HG02938 (cell line): Measurements from ENCODE around the gene HYPK.
"Not testable (repeated sequence)": the region's sequence is repeated elsewhere in the genome, so short reads cannot be mapped to it uniquely, and the experiment has no call there.

Source experiments
- ATAC-seq: cut with Tn5 transposase; IDR thresholded peaks from one replicate; pipeline ENCODE4 v1.9.1; 2021; ENCODE audit warnings: mild to moderate bottlenecking, moderate library complexity; ENCODE audit not compliant: unreplicated experiment

The HYPK gene

DNA sequence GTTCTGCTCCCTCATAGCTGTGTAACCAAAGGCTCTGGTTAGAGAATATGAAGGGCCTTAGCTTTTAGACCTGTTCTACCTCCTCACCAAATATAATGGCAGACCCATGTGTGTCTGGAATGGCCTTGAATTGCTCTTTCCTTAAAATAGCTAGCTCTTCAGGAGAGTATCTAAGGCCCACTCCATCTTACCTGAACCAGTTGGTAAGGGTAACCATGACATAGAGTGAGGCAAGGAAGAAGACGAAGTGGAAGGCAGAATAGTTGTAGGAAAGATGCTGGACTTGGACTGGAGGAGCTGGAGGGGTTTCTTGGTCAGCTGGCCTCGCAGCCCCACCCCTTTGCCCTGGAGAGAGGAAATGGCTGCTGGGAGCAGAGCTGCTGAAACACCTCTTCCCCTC is 5.2 kb upstream of the HYPK start:
- ATAC-seq, result no peak

DNA sequence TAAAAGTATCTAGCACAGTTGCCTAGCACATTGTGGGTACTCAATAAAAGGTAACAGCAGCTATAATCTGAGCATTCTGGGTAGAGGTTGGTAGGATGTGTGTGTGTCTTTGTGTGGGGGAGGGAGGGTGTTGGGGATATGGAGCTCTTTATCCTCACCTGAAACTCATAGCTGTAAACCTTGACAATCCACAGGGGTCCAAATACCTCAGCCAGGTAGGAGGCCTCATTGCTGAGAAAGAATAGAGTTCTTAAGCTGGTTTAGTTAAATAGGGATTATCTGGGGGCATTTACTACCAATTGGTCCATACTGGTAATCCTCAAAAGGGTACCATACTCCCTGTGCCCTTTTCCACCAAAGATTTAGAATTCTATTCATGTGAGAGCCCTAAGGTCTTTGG is 4.4 kb upstream of the HYPK start:
- no peak for ATAC-seq

DNA sequence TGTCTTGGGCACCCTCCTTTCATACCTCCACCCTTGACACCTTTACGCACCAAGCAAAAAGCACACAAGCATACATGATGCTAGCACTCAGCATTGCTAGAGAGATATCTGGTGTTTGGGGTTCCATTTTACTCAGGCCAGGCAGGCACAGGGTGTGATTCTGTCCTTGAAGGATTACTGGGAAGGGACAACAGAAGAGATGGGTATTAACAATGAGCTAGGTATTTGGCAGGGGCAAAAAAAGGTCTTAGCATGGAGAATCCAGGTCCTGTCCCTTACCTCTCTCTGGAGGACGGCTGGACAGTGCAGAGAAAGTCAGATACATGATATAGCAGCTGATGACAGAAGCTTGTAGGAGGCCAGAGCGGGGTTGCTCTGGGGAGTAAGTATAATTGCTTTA is 3.8 kb upstream of the HYPK start:
- ATAC-seq, result no peak

DNA sequence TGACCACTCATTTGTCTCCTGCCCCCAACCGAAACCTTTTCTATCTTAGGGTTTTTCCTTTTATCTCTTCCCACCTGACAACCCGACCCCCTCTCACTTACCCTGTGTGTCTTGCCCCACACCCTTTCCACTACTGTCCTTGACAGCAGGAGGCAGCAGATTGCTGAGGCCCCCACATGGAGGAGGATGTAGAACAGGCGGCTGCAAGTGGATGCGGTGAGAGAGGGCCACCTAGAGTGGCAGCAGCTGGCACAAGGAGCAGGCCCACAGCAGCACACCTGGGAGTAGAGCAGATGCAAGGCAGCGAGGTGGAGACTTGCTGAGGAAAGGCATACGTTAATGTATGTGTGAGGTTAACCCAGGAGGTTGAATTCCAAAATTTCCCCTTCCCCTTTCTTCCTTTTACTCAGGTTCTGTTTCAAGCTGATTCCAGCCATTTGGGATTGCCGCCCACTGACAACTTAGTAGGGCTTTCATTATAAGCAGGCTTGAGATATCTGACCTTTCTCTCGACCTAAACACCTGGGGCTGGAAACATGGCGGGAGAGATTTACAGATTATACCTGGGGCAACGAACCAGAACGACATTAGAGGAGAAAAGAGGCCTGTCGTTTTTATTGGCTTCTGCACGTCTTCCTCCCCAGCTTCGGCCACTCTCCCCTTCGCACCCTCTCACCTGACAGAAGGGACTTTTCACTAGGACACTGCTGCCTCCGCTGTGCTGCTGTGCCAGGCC is 1.0 kb upstream of the HYPK start:
- ATAC-seq, result no peak

DNA sequence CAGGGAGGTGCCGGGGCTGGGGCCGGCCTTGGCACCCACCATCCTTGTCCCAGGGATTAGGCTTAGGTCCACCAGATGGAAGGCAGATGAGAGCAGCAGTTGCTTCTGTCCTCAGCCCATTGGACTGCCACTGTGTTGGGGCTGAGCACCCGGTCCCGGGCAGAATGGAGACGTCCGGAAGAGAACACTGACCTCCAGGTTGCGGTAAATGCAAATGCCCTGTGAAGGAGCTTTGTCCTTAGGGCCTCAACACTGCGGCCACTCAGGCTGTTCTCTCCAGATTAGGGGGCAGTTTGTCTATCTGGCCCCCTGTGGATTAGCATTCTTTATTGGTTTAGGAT is 484 bp upstream of the HYPK start, which contains the start of gene SERINC4:
Gene SERINC4, minus strand, starts transcription at position 276 of the 341 bp plus-strand sequence. Its CDS starts 234 bp downstream, at position 42.
- ATAC-seq, result no peak

DNA sequence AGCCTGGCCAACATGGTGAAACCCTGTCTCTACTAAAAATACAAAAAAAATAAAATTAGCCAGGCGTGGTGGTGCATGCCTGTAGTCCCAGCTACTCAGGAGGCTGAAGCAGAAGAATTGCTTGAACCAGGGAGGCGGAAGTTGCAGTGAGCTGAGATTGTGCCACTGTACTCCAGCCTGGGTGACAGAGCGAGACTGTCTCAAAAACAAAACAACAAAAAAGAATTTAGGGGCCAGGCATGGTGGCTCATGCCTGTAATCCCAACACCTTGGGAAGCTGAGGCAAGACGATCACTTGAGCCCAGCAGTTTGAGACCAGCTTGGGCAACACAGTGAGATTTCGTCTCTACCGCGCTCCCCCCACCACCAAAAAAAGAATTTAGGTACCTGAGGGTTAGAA is 2.3 kb downstream of the HYPK start:
- not testable (repeated sequence) for ATAC-seq

DNA sequence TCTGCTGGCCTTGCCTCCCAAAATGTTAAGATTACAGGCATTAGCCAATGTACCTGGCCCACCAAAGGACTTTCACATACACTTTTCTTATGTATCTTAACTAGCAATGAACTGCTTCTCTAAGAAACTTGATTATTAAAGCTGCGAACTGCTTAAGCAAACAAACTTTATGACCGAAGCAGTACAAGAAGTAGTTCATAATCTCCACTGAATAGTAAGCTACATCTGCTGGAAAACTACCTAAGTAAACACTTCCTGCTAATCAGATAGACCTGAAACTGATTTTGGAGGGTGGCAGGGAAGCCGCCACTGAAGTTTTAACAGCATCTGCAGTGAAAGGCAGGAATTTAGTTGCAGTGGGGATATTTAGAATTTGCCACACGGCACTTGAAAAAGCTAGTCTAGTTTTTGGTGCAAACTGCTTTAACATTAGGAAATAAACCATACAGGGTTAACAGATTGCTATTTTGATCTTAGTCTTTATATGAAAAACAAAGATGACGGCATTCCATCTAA is 8.1 kb downstream of the HYPK start:
- ATAC-seq, result no peak

DNA sequence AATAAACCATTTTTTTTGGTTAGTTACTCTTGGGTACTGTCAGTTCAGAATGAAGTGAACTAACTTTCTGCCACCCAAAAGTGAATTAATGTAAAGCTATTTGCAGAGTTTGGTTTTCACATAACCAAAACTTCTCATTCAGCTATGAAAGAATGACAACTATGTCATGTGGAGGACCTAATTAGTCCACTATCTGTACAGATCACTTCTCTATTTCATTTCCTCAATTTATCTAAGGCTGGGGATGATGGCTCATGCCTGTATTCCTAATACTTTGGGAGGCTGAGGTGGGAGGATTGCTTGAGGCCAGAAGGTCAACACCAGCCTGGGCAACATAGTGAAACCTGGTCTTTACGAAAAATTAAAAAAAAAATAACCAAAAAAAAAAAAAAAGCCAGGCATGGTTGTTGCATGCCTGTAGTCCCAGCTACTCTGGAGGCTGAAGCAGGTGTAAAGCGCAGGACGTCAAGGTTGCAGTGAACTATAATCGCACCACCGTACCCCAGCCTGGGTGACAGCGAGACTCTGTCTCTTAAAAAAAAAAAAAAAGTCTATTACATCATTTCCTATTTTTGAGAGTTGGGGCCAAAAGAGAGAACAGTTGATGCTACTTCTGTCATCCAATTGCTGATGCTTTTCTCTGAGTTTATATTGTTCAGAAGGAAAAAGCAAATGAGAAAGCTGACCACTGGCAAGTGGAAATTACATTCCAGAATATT is 8.7 kb downstream of the HYPK start:
- ATAC-seq, result peak; percentile 65

DNA sequence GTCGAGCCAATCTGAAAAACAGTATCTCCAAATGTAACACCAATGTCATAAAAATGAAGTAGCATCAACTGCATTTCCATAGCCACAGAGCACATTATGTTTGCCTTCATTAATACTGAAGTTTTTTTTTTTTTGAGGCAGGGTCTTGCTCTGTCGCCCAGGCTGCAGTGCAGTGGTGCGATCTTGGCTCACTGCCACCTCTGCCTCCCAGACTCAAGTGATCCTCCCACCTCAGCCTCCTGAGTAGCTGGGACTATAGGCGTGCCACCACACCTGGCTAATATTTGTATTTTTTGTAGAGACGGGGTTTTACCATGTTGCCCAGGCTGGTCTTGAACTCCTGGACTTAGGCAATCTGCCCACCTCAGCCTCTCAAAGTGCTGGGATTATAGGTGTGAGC is 14.7 kb downstream of the HYPK start:
- not testable (repeated sequence) for ATAC-seq

DNA sequence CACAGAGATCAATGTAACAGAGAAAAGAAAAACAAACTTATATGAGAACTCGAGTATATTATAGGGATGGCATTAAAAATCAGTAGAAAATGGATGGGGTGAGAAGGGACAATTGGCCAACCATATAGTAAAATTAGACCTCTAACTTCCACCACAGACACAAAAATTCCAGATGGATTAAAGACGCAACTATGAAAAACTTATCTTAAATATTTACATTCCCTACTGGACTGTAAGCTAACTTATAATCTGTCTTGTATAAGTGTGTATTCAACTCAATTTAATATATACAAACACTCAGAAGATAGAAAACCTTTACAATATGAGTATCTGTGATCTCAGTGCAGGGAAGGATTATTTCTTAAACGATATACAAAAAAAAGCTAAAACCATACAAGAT is 21.1 kb downstream of the HYPK start:
- ATAC-seq, result no peak

DNA sequence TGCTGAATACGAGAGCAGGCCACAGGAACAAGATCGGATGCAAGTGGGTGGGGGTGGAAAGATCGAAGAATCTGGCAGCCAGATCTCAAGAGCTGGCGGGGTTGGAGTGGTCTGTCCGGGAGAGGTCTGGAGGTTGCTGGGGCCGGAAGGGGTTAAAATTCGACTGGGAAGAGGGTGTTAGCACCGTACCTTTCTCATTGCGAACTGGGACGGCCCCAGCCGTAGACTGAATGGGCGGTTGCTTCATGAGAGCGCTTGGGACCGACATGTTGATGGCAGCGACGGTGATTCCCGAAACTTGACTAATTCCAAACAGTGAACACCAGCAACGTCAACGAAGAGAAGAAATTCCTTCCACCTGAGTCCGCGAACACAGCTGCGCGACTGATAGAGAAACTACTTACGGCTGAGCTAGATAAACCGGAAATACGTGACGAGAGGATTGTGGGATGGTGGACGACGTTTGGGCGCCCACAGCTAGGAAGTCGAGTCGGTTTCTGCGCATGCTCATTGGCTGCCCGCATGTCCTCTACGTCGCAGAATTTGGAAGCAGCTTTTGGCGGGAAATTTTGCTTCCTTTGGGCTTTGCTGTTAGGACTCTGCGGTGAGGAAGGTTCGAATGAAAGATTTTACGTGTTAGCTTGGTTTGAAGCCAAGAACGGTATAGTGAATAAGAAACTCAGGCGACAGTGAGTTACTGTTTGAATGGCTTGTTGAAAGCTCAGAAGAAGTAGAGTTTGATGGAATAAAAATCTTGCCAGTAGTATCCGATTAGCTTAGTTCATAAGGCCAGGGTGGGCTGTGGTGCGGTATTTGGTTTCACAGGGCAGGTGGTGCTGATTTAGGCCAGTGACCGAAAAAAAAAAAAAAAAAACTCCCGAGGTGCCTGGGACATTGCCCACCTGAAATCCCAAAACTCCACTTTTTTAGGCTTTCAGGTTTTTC is 24.2 kb downstream of the HYPK start, which contains the start of gene MFAP1:
Gene MFAP1, minus strand, starts transcription at position 389 of the 945 bp plus-strand sequence. Its CDS starts 121 bp downstream, at position 268.
- peak; percentile 73 for ATAC-seq

DNA sequence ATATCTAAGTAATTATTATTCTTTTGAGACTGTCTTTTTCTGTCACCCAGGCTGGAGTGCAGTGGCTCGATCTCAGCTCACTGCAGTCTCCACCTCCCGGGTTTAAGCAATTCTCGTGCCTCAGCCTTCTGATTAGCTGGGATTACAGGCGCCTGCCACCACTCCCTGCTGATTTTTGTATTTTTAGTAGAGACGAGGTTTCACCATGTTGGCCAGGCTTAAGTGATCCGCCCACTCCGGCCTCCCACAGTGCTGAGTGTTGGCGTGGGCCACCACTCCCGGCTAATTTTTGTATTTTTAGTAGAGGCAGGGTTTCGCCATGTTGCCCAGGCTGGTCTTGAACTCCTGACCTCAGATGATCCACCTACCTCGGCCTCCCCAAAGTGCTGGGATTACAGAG is 24.9 kb downstream of the HYPK start:
- ATAC-seq, result not testable (repeated sequence)

DNA sequence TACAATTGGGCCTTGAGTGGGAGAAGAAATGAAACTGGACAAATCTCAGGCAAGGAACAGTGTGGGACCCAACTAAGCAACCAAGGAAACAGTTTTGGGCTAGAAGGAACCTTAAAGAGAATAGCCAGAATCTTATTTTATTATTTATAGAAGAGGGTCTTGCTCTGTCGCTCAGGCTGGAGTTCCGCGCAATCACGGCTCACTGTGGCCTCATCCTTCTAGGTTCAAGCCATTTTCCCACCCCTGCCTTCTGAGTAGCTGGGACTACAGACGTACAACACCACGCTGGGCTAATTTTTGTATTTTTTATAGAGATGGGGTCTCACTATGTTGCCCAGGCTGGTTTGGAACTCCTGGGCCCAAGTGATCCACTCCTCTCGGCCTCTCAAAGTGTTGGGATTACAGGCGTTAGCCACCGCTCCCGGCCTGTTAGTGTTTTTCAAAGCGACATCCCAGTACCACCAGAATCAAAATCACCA is 25.7 kb downstream of the HYPK start:
- ATAC-seq, result no peak

DNA sequence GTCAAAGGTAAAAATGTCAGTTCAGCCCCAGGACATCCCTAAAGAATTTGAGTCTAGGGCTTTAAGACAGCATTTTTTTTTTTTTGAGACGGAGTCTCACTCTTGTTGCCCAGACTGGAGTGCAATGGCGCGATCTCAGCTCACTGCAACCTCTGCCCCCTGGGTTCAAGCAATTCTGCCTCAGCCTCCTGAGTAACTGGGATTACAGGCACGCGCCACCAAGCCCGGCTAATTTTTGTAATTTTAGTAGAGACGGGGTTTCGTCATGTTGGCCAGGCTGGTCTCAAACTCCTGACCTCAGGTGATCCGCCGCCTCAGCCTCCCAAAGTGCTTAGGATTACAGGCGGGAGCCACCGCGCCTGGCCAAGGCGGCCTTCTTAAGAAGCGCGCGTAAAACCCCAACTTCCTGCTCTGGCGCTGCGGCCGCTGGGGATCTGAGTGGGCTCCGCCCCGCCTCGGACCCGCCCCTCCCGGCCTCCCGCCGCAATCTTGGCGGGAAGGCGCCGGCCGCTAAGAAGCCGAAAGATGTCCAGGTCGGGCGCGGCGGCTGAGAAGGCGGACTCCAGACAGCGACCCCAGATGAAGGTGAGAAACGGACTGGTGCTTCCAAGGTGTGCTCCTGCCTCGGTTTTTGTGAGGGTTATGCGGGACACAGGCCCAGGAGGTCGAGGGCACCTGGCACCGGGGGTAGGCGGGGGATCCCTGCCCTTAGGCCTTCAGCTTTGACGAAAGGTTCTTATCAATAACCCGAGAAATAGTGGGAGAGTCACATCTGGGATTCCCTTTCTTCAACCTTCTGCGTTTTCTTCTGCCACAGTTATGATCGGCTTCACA is 26.3 kb downstream of the HYPK start, which contains the start of gene WDR76:
Gene WDR76, plus strand, starts transcription at position 495 of the 834 bp plus-strand sequence. Its CDS starts 31 bp downstream, at position 526.
- no peak for ATAC-seq

DNA sequence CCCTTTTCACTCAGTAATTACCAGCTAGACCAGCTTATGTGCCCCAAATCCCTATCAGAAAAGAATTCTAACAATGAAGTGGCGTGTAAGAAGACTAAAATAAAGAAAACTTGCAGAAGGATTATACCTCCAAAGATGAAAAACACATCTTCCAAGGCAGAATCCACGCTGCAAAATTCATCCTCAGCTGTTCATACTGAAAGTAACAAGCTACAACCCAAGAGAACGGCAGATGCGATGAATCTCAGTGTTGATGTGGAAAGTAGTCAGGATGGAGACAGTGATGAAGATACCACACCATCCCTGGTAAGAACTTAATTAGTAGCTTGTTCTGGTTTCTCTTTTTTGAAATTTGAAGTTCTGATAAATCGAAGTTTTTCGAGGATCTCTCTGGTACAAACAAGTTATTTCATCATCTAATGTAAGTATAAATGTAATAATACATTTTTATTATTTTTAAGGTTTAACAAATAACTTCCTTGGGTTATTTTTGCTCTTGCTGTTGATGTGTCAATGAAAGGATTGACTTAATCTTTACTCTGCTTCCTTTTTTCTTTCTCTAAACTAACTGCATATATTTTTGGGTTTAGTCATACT is 27.8 kb downstream of the HYPK start:
- no peak for ATAC-seq

DNA sequence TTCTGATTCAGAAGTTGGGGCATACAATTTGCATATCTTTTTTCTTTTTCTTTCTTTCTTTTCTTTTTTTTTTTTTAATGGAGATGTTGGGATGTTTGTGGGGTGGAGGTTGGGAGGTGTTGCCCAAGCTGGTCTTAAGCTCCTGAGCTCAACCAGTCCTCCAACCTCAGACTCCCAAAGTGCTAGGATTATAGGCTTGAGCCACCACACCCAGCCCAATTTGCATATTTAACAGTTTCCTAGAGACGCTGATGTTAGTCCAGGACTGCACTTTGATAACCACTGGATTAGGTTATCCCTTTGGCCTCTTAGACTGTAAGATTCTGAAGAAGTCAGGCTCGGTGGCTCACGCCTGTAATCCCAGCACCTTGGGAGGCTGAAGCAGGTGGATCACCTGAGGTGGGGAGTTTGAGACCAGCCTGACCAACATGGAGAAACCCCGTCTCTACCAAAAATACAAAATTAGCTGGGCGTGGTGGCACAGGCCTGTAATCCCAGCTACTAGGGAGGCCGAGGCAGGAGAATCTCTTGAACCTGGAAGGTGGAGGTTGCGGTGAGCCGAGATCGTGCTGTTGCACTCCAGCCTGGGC is 29.6 kb downstream of the HYPK start:
- not testable (repeated sequence) for ATAC-seq

DNA sequence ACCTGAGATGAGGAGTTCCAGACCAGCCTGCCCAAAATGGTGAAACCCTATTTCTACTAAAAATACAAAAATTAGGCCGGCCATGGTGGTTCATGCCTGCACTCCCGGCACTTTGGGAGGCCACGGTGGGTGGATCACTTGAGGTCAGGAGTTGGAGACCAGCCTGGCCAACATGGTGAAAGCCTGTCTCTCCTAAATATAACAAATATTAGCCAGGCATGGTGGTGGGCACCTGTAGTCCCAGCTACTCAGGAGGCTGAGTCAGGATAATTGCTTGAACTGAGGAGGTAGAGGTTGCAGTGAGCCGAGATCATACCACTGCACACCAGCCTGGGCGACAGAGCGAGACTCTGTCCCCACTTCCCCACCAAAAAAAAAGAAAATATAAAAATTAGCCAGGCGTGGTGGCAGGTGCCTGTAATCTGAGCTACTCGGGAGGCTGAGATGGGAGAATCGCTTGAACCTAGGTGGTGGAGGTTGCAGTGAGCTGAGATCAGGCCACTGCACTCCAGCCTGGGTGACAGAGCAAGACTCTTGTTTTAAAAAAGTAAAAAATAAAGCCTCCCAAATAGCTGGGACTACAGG is 30.4 kb downstream of the HYPK start:
- not testable (repeated sequence) for ATAC-seq

DNA sequence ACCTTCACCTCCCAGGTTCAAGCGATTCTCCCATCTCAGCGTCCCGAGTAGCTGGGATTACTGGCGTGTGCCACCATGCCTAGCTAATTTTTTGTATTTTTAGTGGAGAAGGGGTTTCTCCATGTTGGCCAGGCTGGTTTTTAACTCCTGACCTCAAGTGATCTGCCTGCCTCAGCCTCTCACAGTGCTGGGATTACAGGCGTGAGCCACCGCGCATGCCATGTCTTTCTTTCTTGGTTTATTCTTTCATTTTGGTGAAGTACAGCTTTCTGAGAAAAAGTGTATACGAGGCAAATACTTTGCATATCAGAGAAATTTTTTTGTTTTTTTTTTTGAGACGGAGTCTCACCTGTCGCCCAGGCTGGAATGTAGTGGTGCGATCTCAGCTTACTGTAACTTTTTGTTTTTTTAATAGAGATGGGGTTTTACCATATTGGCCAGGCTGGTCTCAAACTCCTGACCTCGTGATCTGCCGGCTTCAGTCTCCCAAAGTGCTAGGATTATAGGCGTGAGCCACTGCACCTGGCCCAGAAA is 31.2 kb downstream of the HYPK start:
- not testable (repeated sequence) for ATAC-seq
